Activated CD4-positive, alpha-beta T cell treated with anti-CD3 and anti-CD28 coated beads, Interleukin-2, amount 10 ng/mL, durations not matched to agents 24 days and 14 days (primary cell): Measurements from ENCODE around the gene SLC6A3. TPM values are rescaled to one million over a fixed set of nuclear protein-coding genes. Genes with fewer than 3 reads are reported as not detected.
A peak's percentile ranks its signal among the peaks of the same experiment; 100 is the strongest.

Source experiments
- DNase-seq: peaks from one replicate; pipeline ENCODE4 v3.0.0; 2022
- H3K27ac Mint-ChIP-seq: one replicate; pipeline ENCODE4 v1.8.0; 2022; ENCODE audit warnings: mild to moderate bottlenecking, mixed read lengths
- H3K27me3 Mint-ChIP-seq: one replicate; pipeline ENCODE4 v1.8.0; 2022; ENCODE audit warnings: mixed read lengths
- H3K36me3 Mint-ChIP-seq: one replicate; pipeline ENCODE4 v1.8.0; 2022; ENCODE audit warnings: low read depth, mild to moderate bottlenecking, mixed read lengths
- H3K4me1 Mint-ChIP-seq: one replicate; pipeline ENCODE4 v1.8.0; 2021; ENCODE audit warnings: mixed read lengths
- H3K4me3 Mint-ChIP-seq: one replicate; pipeline ENCODE4 v1.8.0; 2022; ENCODE audit warnings: mild to moderate bottlenecking, moderate library complexity, mixed read lengths
- H3K9me3 Mint-ChIP-seq: one replicate; pipeline ENCODE4 v1.8.0; 2021; ENCODE audit warnings: mixed read lengths
- intact Hi-C: fragments of 100-400 bp; cut with micrococcal nuclease; formaldehyde crosslinking; loops from one replicate; pipeline ENCODE4 v1.15.1; 2023
- total RNA-seq: library from RNA; stranded (reverse); gene quantifications from 2 replicates; pipeline ENCODE4 v1.2.3, GENCODE V29; 2022

Gene SLC6A3
- total RNA-seq, 1 donor from 2014 or later, result not detected

DNA sequence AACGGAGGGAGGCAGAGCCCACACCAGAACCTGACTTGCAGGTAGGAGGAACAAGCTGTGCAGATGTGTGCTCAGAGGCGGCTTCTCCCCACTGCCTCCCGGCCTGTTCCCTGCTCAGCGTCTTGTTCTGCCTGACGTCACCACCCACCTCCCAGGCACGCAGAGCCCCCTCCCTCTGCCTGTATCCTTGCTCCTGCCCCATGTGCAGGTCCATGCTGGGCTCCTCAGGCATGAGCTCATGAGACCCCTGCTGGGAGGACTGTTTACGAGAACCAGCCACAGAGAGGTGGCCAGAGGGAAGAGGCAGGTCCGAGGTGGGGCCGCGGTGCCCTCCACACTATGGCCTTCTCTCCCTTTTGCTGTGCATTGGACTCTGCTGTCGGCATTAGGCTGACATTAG, 45.5 kb downstream of the SLC6A3 start:
- H3K9me3 Mint-ChIP-seq, result no peaks in the 10 kb centered on the region
- intact Hi-C loops, result no loop called here

DNA sequence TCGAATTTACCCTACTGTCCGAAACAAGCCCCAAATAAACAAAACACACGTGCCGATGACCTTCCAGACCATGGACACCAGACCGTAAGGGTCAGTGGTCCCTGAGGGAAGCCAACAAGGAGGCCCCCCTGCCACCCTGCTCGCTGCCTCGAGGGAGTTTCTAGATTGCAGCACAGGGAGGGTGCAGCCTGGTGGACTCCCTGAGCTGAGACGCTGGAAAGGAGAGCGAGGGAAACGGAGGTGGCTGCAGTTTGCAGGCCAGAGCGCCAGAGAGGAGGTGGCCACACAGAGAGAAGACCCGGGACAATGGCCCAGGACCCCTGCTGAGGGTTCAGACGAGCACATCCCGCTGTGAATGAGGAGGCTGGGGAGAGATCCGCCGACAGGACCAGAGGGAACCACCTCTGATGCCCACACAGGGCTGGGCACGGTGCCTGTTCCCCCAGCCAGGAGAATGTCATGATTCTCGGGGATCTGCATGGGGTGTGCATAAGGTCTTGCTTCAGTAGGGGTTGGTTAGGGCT, 48.9 kb downstream of the SLC6A3 start:
- Mint-ChIP-seq H3K4me1 (no peaks in the 10 kb centered on the region), H3K36me3 (no peaks in the 10 kb centered on the region), H3K27me3 (peaks cover 7% of the 10 kb centered on the region), H3K4me3 (no peak overlapping the region), H3K9me3 (no peaks in the 10 kb centered on the region), H3K27ac (no peak overlapping the region)
- intact Hi-C loops, result no loop called here
- DNase-seq, result no peak

More for the DNA sequence above, 45.5 kb downstream of the SLC6A3 start:
- H3K27me3 Mint-ChIP-seq, result peaks cover 7% of the 10 kb centered on the region
- no peaks in the 10 kb centered on the region for H3K4me1 Mint-ChIP-seq
- no peak overlapping the region for H3K4me3 Mint-ChIP-seq
- H3K27ac Mint-ChIP-seq, result no peak overlapping the region
- DNase-seq, result no peak
- H3K36me3 Mint-ChIP-seq, result no peaks in the 10 kb centered on the region

DNA sequence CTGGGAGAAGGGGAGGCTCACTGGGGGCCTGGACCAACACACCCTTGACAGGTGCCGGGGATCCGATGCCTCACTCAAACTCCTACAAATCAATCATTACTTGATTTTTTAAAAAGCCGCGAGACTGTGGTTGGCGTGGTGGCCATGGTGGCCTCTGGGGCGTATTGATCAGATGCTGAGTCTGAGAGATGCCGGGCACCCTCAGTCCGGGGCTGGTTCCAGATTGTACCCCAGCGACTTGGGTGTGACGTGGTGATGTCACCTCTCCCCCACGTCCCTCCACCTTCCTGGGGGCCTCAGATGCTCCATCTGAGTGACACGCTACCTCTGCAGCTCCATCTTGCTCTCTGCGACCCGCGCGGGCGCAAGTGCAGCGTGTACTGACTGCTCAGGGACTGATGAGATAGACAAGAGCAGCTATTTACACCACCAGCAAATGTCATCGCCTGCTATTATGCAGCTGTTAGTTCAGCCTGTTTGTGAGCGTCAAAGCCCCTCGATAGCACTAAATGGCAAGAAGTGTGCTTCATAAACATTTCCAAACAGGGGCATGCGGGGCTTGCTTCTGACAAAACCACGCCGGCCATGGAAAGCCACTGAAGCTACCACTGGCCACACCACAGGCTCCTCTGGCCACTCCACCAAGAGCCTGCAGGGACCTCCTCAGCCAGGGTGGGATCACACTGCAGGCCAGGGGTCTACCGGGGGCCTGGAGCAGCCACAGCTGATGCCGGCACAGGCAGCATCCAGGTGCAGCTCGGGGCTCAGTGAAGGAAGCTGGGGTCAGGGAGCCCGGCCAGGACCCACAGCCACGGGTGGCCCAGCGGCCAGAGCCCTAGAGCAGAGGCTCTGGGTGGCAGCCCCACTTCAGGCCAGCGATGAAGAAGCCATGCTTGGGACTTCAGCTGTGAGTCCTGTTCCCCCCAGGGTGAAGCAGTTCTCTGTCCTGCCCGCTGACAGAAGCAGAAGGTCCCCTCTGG, 50.1 kb downstream of the SLC6A3 start:
- no peak for DNase-seq
- no peak overlapping the region for H3K27ac Mint-ChIP-seq
- H3K36me3 Mint-ChIP-seq, result no peaks in the 10 kb centered on the region
- no peaks in the 10 kb centered on the region for H3K9me3 Mint-ChIP-seq
- H3K4me1 Mint-ChIP-seq, result no peaks in the 10 kb centered on the region
- no peak overlapping the region for H3K4me3 Mint-ChIP-seq
- H3K27me3 Mint-ChIP-seq, result peaks cover 6% of the 10 kb centered on the region
- intact Hi-C loops, result no loop called here

DNA sequence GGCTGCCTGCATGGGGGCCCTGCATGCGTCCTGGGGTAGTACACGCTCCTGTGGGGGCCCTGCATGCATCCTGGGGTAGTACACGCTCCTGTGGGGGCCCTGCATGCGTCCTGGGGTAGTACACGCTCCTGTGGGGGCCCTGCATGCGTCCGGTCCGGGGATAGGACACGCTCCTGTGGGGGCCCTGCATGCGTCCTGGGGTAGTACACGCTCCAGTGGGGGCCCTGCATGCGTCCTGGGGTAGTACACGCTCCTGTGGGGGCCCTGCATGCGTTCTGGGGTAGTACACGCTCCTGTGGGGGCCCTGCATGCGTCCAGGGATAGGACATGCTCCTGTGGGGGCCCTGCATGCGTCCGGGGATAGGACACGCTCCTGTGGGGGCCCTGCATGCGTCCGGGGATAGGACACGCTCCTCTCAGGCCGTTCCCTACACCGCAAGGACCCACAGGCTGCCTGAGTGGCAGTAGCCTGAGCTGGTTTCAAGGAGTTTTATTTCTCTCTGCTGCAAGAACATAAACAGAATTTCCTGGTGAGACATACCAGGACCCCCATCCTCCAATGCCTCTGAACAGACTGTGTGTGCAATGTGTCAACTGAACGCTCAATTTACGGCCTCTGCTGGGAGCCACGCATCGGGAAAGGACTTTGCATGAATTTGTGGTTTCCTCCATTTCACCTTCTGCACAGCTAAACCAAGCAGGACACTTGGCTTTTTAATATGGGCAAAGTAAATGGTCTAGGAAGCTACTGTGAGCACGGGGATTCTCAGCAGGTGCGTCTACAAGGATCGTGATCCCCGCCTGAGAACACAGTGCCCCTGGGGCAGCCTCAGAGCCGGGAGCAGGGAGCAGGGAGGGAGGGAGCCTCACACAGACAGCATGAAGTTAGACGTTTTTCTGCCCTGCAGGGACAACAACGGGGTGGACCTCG, 51.4 kb downstream of the SLC6A3 start:
- no peaks in the 10 kb centered on the region for H3K9me3 Mint-ChIP-seq
- no peaks in the 10 kb centered on the region for H3K36me3 Mint-ChIP-seq
- H3K27me3 Mint-ChIP-seq, result peaks cover 9% of the 10 kb centered on the region
- H3K4me3 Mint-ChIP-seq, result no peak overlapping the region
- H3K4me1 Mint-ChIP-seq, result no peaks in the 10 kb centered on the region
- no peak overlapping the region for H3K27ac Mint-ChIP-seq
- intact Hi-C loops, result no loop called here
- no peak for DNase-seq

DNA sequence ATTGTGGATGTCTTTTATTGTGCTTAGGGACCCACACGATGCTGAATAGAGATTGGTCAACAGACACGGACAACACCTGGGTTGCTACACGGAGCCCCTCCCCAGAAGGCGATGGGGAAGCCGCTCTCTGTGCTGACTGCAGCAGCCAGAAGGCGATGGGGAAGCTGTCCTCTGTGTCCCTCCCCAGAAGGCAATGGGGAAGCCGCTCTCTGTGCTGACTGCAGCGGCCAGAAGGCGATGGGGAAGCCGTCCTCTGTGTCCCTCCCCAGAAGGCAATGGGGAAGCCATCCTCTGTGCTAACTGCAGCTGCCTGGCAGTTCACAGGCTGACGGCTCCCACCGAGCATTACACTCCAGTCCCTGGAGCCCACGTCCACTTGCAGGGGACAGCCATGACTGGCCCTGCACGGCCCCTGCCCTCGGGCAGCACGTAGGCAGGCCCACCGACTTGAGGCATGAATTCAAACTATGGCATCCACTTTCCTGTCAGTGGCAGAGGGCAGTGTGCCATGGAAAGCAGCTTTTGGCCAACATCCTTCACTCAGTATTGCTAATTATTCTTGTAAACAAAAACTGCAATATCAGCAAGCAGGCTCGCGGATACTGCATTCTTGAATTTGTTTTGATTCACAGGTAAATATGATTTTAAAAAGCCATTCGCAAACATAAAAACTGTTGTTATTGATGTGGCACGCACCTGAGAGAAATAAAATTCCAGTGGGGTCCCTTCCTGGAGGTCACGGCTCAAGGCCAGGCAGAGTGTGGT, 52.3 kb downstream of the SLC6A3 start:
- no peak for DNase-seq
- no peaks in the 10 kb centered on the region for H3K4me1 Mint-ChIP-seq
- no peaks in the 10 kb centered on the region for H3K36me3 Mint-ChIP-seq
- intact Hi-C loops, result no loop called here
- peaks cover 18% of the 10 kb centered on the region for H3K27me3 Mint-ChIP-seq
- no peak overlapping the region for H3K4me3 Mint-ChIP-seq
- H3K27ac Mint-ChIP-seq, result no peak overlapping the region
- H3K9me3 Mint-ChIP-seq, result peaks cover 5% of the 10 kb centered on the region

DNA sequence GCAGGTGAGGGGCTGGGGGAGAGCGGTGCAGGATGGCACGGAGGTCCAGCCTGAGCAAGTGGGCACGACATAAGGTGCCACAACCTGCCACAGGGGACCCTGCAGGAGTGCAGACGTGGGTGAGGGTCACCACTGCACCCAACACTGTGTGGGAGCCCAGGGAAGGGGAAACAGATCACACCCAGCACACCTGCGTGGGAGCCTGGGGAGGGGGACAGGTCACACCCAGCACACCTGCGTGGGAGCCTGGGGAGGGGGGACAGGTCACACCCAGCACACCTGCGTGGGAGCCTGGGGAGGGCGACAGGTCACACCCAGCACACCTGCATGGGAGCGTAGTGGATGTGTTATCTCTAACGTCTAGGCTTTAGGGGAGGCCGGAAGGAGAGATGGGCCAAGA, 53.0 kb downstream of the SLC6A3 start:
- Mint-ChIP-seq H3K4me1 (no peaks in the 10 kb centered on the region), H3K27ac (no peak overlapping the region), H3K36me3 (no peaks in the 10 kb centered on the region), H3K4me3 (no peak overlapping the region), H3K9me3 (peaks cover 5% of the 10 kb centered on the region), H3K27me3 (peaks cover 15% of the 10 kb centered on the region)
- no peak for DNase-seq
- intact Hi-C loops, result no loop called here

DNA sequence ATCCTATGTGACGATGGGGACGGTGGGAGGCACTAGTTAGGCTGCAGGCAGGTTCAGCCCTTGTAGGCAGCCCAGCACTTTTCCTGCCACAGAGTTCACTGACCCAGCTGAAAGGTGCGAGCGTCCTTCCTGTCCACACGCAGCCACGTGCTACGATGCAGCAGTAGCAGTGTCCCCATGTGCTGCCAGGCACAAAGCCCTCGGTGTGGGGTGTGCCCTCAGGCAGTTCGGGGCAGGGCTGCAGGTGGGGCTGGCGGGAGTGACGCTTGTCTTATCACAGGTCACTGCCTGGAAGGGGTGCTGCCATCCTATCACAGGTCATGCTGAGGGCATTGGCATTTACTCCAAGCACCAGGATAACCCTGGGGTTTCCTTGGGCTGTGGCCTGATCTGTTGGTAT, 53.5 kb downstream of the SLC6A3 start:
- intact Hi-C loops, result no loop called here
- Mint-ChIP-seq H3K27ac (no peak overlapping the region), H3K27me3 (peaks cover 20% of the 10 kb centered on the region), H3K4me3 (no peak overlapping the region), H3K36me3 (no peaks in the 10 kb centered on the region), H3K4me1 (peaks cover 5% of the 10 kb centered on the region), H3K9me3 (peaks cover 5% of the 10 kb centered on the region)
- no peak for DNase-seq

DNA sequence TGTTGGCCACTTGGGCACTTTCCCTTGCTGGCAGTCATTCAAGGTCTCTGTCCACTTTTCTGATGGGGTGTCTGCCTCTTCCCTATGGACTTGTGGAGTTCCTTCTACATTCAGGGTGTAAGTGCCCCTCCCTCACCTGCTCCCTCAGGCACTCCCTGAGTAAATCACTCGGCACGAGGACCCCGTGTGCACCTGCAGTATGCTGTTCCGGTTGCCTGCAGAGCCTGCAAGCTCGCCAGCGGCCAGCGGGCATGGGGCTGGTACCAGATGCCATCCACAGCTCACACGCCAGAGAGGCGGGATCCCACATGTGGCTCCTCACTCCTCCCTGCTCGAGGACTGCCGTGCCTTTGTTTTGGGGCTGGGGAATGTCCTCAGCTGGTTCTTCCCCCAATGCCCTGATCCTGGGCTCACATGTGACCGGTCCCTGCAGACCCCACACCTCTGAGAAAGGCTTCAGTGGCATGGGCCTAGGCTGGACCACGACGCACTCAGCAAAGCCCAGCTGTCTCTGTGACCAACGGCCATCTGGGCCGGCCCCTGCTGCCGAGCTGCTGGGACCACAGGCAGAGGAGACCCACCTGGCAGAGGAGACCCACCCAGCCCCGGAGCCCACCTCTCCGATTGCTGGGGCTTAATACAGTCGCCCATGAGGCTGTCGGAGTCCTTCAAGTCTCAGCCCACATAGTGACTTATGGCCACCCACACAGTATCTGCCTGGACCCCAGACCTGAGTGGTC, 54.2 kb downstream of the SLC6A3 start:
- Mint-ChIP-seq H3K9me3 (peaks cover 5% of the 10 kb centered on the region), H3K4me3 (no peak overlapping the region), H3K36me3 (no peaks in the 10 kb centered on the region), H3K27me3 (peaks cover 21% of the 10 kb centered on the region), H3K27ac (no peak overlapping the region), H3K4me1 (peaks cover 7% of the 10 kb centered on the region)
- no peak for DNase-seq
- intact Hi-C loops, result no loop called here

DNA sequence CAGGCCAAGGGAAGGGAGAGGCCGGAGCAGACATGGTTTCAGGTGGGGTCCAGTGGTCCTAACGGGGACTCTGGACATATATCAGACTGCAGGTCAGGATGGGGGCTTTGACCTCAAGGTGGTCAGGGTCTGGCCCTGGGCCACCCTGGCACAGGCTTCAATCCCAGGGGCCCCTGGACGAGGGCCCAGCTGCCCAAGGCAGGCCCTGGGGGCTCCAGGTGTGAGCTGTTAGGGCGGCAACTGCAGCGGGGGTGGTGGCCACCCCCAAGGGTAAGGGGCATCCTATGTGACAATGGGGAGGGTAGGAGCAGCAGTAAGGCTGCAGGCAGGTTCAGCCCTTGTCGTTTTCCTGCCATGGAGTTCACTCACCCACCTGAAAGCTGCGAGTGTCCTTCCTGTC, 54.9 kb downstream of the SLC6A3 start:
- Mint-ChIP-seq H3K36me3 (no peaks in the 10 kb centered on the region), H3K27ac (no peak overlapping the region), H3K27me3 (peaks cover 21% of the 10 kb centered on the region), H3K4me1 (peaks cover 10% of the 10 kb centered on the region), H3K9me3 (peaks cover 5% of the 10 kb centered on the region), H3K4me3 (no peak overlapping the region)
- DNase-seq, result no peak
- intact Hi-C loops, result no loop called here

DNA sequence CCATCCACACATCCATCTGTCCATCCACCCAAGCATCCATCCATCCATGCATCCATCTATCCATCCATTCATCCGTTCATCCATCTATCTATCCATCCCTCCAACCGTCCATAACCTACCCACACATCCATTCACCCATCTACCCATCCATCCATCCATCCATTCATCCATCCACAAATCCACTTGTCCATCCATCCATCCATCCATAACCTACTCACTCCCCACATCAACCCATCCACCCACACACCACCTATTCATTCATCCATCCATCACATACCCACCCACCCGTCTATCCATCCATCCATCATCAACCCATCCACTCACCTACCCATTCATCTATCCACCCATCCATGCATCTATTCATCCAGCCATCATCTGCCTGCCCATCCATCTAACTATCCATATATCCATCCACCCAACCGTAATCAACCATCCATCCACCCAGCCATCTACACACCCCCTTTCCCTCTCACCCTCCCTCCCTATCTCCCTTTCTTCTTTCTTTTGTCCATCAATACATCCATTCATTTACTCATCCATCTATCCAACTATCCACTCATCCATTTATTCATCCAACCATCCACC, 56.8 kb downstream of the SLC6A3 start:
- no peak for DNase-seq
- H3K36me3 Mint-ChIP-seq, result no peaks in the 10 kb centered on the region
- H3K9me3 Mint-ChIP-seq, result peaks cover 5% of the 10 kb centered on the region
- peaks cover 21% of the 10 kb centered on the region for H3K27me3 Mint-ChIP-seq
- intact Hi-C loops, result loop anchor here (5.0 kb wide), 1 partner anchor 134 kb away; the partner anchor contains the start of gene LPCAT1
- H3K27ac Mint-ChIP-seq, result no peak overlapping the region
- peak overlapping the region; percentile 5 for H3K4me3 Mint-ChIP-seq
- H3K4me1 Mint-ChIP-seq, result peaks cover 12% of the 10 kb centered on the region

DNA sequence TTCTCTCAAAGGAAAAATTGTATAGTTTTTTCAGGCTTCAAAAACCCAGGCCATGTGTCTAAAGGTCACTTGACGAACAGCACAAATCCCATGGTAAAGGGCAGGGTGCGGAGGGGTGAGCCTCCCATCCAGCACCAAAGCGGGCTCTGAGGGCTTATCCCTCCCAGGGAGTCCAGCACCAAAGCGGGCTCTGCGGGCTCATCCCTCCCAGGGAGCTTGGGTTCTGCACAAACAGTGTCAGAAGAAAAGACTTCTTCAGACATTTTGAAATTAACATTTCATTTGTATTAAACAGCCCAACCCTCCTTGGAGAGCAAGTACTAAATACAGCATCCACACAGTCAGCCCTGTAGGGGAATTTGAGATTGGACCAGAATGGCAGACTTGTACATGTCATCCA, 57.4 kb downstream of the SLC6A3 start:
- H3K36me3 Mint-ChIP-seq, result no peaks in the 10 kb centered on the region
- no peak overlapping the region for H3K4me3 Mint-ChIP-seq
- H3K9me3 Mint-ChIP-seq, result peaks cover 5% of the 10 kb centered on the region
- intact Hi-C loops, result loop anchor here (2.0 to 5.0 kb wide), 2 partner anchors 134 to 149 kb away; partner anchors contain the start of gene LPCAT1
- peaks cover 12% of the 10 kb centered on the region for H3K4me1 Mint-ChIP-seq
- no peak overlapping the region for H3K27ac Mint-ChIP-seq
- DNase-seq, result no peak
- peaks cover 21% of the 10 kb centered on the region for H3K27me3 Mint-ChIP-seq

DNA sequence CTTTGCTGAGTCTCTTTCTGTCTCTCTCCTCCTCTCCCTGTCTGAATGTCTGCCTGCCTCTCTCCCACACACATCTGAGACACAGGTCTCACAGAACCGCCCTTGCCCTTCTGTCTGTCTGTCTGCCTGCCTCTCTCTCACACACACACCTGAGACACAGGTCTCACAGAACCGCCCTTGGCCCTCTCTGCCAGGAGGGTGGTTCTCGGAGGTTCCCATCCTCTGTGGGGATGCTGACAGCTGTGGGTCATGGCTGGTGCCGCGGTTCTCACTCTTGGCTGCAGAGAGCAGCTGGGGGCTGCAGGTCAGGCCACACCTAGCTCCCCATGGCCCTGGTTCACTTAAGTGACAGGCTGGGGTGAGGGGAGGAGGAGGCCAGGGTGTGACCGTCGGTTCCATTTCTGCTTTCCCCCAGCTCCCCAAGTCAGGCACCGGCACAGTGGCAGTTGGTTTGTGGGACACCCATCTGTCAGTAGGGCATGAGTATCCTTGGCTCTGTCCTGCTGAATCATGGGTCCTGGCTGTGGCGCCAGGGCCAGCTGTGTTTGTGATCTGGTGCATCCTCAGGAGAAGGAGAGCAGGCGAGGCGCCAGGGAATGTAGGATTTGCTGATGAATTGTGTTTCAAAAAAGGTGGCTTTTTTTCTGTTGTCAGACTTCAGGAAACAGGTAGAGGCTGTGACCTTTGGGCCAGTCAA, 58.0 kb downstream of the SLC6A3 start:
- intact Hi-C loops, result loop anchor here (2.0 to 5.0 kb wide), 2 partner anchors 135 to 150 kb away; partner anchors contain the start of gene LPCAT1

More for the DNA sequence above, 58.0 kb downstream of the SLC6A3 start:
- Mint-ChIP-seq H3K27ac (peak overlapping the region; percentile 97), H3K9me3 (peaks cover 5% of the 10 kb centered on the region), H3K4me1 (peaks cover 12% of the 10 kb centered on the region), H3K36me3 (no peaks in the 10 kb centered on the region), H3K4me3 (peak overlapping the region; percentile 97), H3K27me3 (peaks cover 21% of the 10 kb centered on the region)
- DNase-seq, result no peak
